HepG2 (cell line): ENCODE results near the gene SYNGR4.

Experiments
- ARNT2 ChIP-seq: sonication (generic); formaldehyde crosslinking; IDR thresholded peaks from 2 replicates; pipeline ENCODE4 v1.8.0; 2022; ENCODE audit warnings: mild to moderate bottlenecking, low read depth, missing genetic modification reagents, moderate library complexity
- ATF1 ChIP-seq: IDR thresholded peaks from 2 replicates; pipeline ENCODE4 v1.6.1; 2016; ENCODE audit warnings: mild to moderate bottlenecking, control low read depth
- HES4 ChIP-seq: sonication (generic); formaldehyde crosslinking; IDR thresholded peaks from 2 replicates; pipeline ENCODE4 v1.9.0; 2021; ENCODE audit warnings: mild to moderate bottlenecking, missing genetic modification reagents, borderline replicate concordance
- HNF4G ChIP-seq, 2 experiments: sonication (generic) in 1 of 2; formaldehyde crosslinking in 1 of 2; IDR thresholded peaks; 2 replicates each; pipeline versions ENCODE4 v1.4.0 to v1.6.1; 2011 to 2020; ENCODE audit warnings: borderline replicate concordance in 2 of 2, low read depth in 2 of 2, mild to moderate bottlenecking in 2 of 2, low read length in 1 of 2, missing genetic modification reagents in 1 of 2, moderate library complexity in 1 of 2
- KDM5A ChIP-seq: fragments of 200-600 bp; sonication (generic); IDR thresholded peaks from 2 replicates; pipeline ENCODE4 v1.7.0; 2018; ENCODE audit warnings: antibody characterized with exemption, mild to moderate bottlenecking, low read length, borderline replicate concordance
- NFE2L2 ChIP-seq: fragments of 150-350 bp; IDR thresholded peaks from 2 replicates; pipeline ENCODE4 v1.6.1; 2014; ENCODE audit warnings: low read length
- NKX3-1 ChIP-seq: sonication (generic); formaldehyde crosslinking; IDR thresholded peaks from 2 replicates; pipeline ENCODE4 v1.5.0; 2020; ENCODE audit warnings: missing genetic modification reagents
- PHF8 ChIP-seq: sonication (generic); formaldehyde crosslinking; IDR thresholded peaks from 2 replicates; pipeline ENCODE4 v1.5.0; 2020; ENCODE audit warnings: missing genetic modification reagents
- POLR2A ChIP-seq, 2 experiments: IDR thresholded peaks; 2 replicates each; pipeline ENCODE4 v1.6.1; 2011; ENCODE audit warnings: low read depth in 2 of 2, low read length in 2 of 2, mild to moderate bottlenecking in 1 of 2, moderate library complexity in 1 of 2; ENCODE audit not compliant: insufficient read depth in 1 of 2
- YEATS4 ChIP-seq: sonication (generic); formaldehyde crosslinking; IDR thresholded peaks from 2 replicates; pipeline ENCODE4 v1.4.0; 2020; ENCODE audit warnings: missing genetic modification reagents, borderline replicate concordance
- ZBTB7A ChIP-seq: sonication (generic); formaldehyde crosslinking; IDR thresholded peaks from 2 replicates; pipeline ENCODE4 v1.8.0; 2022; ENCODE audit warnings: mild to moderate bottlenecking, missing genetic modification reagents
- ZNF274 ChIP-seq: sonication (generic); formaldehyde crosslinking; IDR thresholded peaks from 2 replicates; pipeline ENCODE4 v1.5.1; 2020; ENCODE audit warnings: mild to moderate bottlenecking, missing genetic modification reagents
- ZNF768 ChIP-seq: sonication (generic); formaldehyde crosslinking; IDR thresholded peaks from 2 replicates; pipeline ENCODE4 v1.4.0; 2020; ENCODE audit warnings: missing genetic modification reagents

DNA sequence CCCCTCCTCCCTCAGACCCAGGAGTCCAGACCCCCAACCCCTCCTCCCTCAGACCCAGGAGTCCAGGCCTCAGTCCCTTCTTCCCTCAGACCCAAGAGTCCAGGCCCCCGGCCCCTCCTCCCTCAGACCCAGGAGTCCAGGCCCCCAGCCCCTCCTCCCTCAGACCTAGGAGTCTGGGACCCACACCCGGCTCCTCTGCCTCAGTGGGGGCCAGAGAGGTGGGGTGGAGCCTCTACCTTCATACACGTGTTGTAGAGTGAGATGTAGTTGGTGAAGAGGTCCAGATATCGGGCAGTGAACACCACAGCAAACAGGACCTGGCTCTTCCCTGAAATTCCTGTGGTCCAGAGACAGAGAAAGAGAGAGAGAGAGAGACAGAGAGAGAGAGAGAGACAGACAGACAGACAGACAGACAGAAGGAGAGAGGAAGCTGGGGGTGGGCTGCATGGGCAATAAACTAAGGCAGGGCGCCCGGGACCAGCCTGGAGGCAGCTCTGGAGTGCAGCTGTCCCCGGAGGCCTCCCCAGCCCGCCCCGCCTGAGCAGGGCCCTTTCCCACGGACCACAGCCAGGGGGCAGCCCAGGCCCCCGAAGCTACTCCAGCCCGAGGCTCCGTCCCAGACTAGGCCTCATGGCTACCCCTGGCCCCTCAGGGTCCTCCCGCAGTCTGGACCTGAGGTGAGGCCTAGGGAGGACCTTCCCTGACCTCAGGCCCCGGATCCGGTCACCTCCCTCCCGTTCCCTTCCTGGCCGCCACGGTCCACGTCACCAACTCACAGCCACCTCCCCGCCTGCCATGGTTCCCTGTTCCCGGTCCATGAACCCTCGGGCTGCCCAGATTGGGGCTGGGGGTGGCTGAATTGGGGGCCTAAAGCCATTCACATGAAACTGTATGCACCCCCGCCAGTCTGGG, 26.3 kb downstream of the SYNGR4 start:
- peak; percentile 84 for TF ChIP-seq YEATS4
- peak; percentile 17; the same call in 1 of the 2 replicates for TF ChIP-seq ZNF274 (CRISPR knock-in tag)
- TF ChIP-seq PHF8 (CRISPR knock-in tag) = peak; percentile 97
- TF ChIP-seq ATF1 (CRISPR knock-in tag) = no peak
- peak; percentile 79 for TF ChIP-seq ZNF768 (CRISPR knock-in tag)
- TF ChIP-seq NFE2L2 = no peak
- TF ChIP-seq ARNT2 (CRISPR knock-in tag) = peak; percentile 70; the same call in 1 of the 2 replicates
- peak; percentile 87 for TF ChIP-seq HES4
- TF ChIP-seq HNF4G (IDR thresholded peaks at IDR 0.05; ENCODE audit: borderline replicate concordance, low read depth, low read length) = no peak
- no peak for TF ChIP-seq HNF4G (CRISPR knock-in tag; IDR thresholded peaks at IDR 0.05; ENCODE audit: borderline replicate concordance, low read depth)
- peak; percentile 52 to 53; a peak in 3 of 4 replicates for TF ChIP-seq POLR2A (IDR thresholded peaks at IDR 0.05; ENCODE audit: insufficient read depth in 1 of 2, low read depth in 2 of 2, low read length in 2 of 2)
- no peak for TF ChIP-seq KDM5A
- 0 out of 2 replicates have a peak, but pooled peaks have one; percentile 52 for TF ChIP-seq NKX3-1
- TF ChIP-seq ZBTB7A (CRISPR knock-in tag) = no peak; the same call in 1 of the 2 replicates
